ENCODE results near the gene ALPK1.
"Not testable (repeated sequence)": the region's sequence is repeated elsewhere in the genome, so short reads cannot be mapped to it uniquely, and the experiment has no call there.

Gene ALPK1

GRCh38 chr4:112296949-112297880, at the start of gene ALPK1:
ALPK1 (plus strand) TSS chr4:112297369.
- peak; percentile 77 for DNase-seq (ENCODE audit: low spot score)

GRCh38 chr4:112251019-112251643, 46.0 kb upstream of the ALPK1 start:
- DNase-seq (ENCODE audit: low spot score): no peak

- DNase-seq (ENCODE audit: low spot score): no peak
Observed at GRCh38 chr4:112252234-112252633, 44.9 kb upstream of the ALPK1 start.

GRCh38 chr4:112253382-112254000, 43.7 kb upstream of the ALPK1 start:
- DNase-seq (ENCODE audit: low spot score): peak; percentile 35

- DNase-seq (ENCODE audit: low spot score): no peak
Observed at GRCh38 chr4:112257098-112257497, 40.1 kb upstream of the ALPK1 start.

- DNase-seq (ENCODE audit: low spot score): peak; percentile 58
Observed at GRCh38 chr4:112266823-112267222, 30.3 kb upstream of the ALPK1 start.

- DNase-seq (ENCODE audit: low spot score): no peak
Observed at GRCh38 chr4:112270051-112270450, 27.1 kb upstream of the ALPK1 start.

GRCh38 chr4:112270640-112271421, 26.3 kb upstream of the ALPK1 start:
- DNase-seq (ENCODE audit: low spot score): no peak

- DNase-seq (ENCODE audit: low spot score): no peak
Observed at GRCh38 chr4:112272292-112272691, 24.9 kb upstream of the ALPK1 start.

- no peak for DNase-seq (ENCODE audit: low spot score)
Observed at GRCh38 chr4:112274959-112275358, 22.2 kb upstream of the ALPK1 start.

- DNase-seq (ENCODE audit: low spot score): no peak
Observed at GRCh38 chr4:112276113-112276512, 21.1 kb upstream of the ALPK1 start.

GRCh38 chr4:112277220-112277619, 19.9 kb upstream of the ALPK1 start:
- no peak for DNase-seq (ENCODE audit: low spot score)

- DNase-seq (ENCODE audit: low spot score): no peak
Observed at GRCh38 chr4:112277705-112278448, 19.3 kb upstream of the ALPK1 start.

- peak; percentile 40 for DNase-seq (ENCODE audit: low spot score)
Observed at GRCh38 chr4:112279025-112279881, 17.9 kb upstream of the ALPK1 start.

- no peak for DNase-seq (ENCODE audit: low spot score)
Observed at GRCh38 chr4:112279882-112280315, 17.3 kb upstream of the ALPK1 start.

- no peak for DNase-seq (ENCODE audit: low spot score)
Observed at GRCh38 chr4:112280386-112281056, 16.6 kb upstream of the ALPK1 start.

- DNase-seq (ENCODE audit: low spot score): not testable (repeated sequence)
Observed at GRCh38 chr4:112281895-112282398, 15.2 kb upstream of the ALPK1 start.

- DNase-seq (ENCODE audit: low spot score): no peak
Observed at GRCh38 chr4:112282860-112283667, 14.1 kb upstream of the ALPK1 start.

GRCh38 chr4:112284166-112284565, 13.0 kb upstream of the ALPK1 start:
- peak; percentile 43 for DNase-seq (ENCODE audit: low spot score)
